Neural cell (in vitro differentiated cells): ENCODE results near the gene KCNH2.

Experiments used
- CTCF ChIP-seq: fragments of 450-650 bp; IDR thresholded peaks from 2 replicates; pipeline ENCODE4 v1.5.1; 2014; ENCODE audit warnings: antibody characterized with exemption, mild to moderate bottlenecking, moderate library complexity; ENCODE audit not compliant: poor library complexity, severe bottlenecking
- EZH2 ChIP-seq: fragments of 200-600, 300-800 bp; shearing (Covaris generic), sonication (generic); IDR thresholded peaks from 2 replicates; pipeline ENCODE4 v1.6.1; 2014; ENCODE audit warnings: antibody characterized with exemption, low read length, borderline replicate concordance, mild to moderate bottlenecking; ENCODE audit not compliant: insufficient read depth, poor library complexity, severe bottlenecking
- POLR2AphosphoS5 ChIP-seq: IDR thresholded peaks from 2 replicates; pipeline ENCODE4 v1.6.1; 2012

- TF ChIP-seq CTCF = no peak
- TF ChIP-seq POLR2AphosphoS5 = no peak
- no peak for TF ChIP-seq EZH2
Observed at GRCh38 chr7:150935149-150935548, 43.0 kb downstream of the KCNH2 start.
